HT1080 (cell line): ENCODE measurements around the gene AMZ2. TPM values are rescaled to one million over a fixed set of nuclear protein-coding genes. Genes with fewer than 3 reads are reported as not detected.
A peak's percentile ranks its signal among the peaks of the same experiment; 100 is the strongest.
"Not testable (repeated sequence)": the region's sequence is repeated elsewhere in the genome, so short reads cannot be mapped to it uniquely, and the experiment has no call there.

Source experiments
- DNase-seq: peaks from one replicate; pipeline ENCODE4 v3.0.0-alpha.2; 2015; ENCODE audit warnings: low read depth
- total RNA-seq: library from RNA; depleted of rRNA; stranded (reverse); fragments of >200 nt; shearing (Covaris generic); gene quantifications from 2 replicates; pipeline ENCODE4 v1.2.3, GENCODE V29; 2014

The AMZ2 gene
- total RNA-seq, 1 experiment from 2014 or later: 62.4 TPM

DNA sequence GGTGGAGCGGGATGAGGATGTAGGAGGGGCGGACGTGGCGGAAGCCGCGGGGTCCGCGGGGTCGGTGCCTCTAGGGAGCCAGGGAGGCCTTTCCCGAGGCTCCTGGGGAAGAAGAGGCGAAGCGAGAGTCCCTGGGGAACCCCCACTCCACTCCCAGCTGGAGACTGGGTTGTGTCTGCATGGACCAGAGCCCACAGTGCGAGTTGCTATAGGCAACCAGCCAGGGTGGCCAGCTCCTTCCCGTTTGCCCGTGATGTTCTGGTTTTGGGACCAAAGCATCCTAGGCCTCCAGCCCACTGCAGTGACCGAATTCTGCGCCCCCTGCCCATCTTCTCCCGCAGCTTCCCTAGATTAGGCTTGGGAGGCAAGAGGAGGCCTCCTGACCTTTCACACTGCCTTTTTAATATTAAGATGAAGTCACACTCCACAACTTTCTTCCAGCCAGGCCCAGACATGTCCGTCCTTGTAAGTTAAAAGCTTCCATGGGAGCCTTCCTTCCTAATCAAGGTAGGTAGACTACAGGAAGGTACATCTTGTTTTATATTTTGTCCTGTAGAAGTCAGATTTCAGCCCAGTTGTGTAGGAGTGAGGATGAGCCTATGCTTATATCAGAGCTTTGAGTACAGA lies 469 bp downstream of the AMZ2 start:
- no peak for DNase-seq

DNA sequence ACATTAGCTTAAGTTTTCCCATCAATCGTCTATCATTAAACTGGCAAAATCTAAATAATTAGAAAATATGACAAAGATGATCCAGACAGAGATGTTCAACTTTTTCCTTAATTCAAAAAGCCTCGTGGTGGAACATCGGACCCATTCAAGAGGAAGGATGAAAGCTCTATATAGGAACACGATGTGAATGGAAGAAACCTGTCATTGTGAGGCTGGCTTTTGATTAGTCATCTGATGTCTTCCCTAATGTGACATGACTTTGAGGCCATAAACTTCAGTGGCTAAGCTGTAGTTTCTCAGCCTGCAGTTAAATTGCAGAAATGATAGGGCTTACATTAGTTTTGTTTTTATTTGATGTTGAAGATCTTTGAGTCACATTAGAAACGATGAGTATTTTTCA lies 1.0 kb downstream of the AMZ2 start:
- no peak for DNase-seq

GRCh38 chr17:68249354-68249765 lies 1.5 kb downstream of the AMZ2 start:
- DNase-seq: peak; percentile 47

DNA sequence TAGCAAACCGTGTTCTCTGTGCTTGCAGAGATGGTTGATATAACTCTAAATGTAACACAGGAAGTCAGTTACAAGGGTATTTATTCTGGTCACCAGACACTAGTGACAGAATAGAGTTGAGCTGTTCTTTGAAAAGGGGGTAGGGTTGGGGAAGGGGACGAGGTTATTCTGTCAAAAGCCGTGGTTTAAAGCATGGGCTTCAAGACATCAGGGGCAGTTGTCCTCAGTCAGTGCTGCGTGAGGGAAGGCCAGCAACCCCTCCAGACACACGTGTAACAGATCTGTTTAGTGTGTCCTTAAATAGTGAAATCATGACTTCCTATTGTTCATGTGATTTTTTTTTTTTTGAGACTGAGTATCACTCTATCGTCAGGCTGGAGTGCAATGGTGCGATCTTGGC lies 5.6 kb downstream of the AMZ2 start:
- DNase-seq: not testable (repeated sequence)

GRCh38 chr17:68255151-68255550 lies 7.3 kb downstream of the AMZ2 start:
- no peak for DNase-seq

GRCh38 chr17:68255731-68256538 lies 8.1 kb downstream of the AMZ2 start:
- DNase-seq: no peak

DNA sequence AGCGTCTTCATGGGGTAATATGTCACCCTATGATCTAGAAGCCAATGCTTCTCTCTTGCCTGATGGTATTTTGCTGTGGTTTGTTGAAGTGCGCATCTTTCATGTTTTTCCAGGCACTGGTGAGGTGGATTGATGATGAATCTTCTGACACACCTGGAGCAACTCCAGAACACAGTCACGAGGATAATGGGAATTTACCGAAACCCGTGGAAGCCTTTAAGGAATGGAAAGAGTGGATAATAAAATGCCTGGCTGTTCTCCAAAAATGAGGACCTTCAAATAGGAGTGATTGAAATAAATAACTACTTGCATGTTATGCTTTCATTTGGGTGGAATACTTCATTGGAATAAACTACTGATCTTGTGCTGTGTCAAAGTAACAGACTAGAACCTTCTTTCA lies 8.9 kb downstream of the AMZ2 start:
- not testable (repeated sequence) for DNase-seq

- no peak for DNase-seq
Observed at GRCh38 chr17:68257934-68258333, 10.1 kb downstream of the AMZ2 start.

DNA sequence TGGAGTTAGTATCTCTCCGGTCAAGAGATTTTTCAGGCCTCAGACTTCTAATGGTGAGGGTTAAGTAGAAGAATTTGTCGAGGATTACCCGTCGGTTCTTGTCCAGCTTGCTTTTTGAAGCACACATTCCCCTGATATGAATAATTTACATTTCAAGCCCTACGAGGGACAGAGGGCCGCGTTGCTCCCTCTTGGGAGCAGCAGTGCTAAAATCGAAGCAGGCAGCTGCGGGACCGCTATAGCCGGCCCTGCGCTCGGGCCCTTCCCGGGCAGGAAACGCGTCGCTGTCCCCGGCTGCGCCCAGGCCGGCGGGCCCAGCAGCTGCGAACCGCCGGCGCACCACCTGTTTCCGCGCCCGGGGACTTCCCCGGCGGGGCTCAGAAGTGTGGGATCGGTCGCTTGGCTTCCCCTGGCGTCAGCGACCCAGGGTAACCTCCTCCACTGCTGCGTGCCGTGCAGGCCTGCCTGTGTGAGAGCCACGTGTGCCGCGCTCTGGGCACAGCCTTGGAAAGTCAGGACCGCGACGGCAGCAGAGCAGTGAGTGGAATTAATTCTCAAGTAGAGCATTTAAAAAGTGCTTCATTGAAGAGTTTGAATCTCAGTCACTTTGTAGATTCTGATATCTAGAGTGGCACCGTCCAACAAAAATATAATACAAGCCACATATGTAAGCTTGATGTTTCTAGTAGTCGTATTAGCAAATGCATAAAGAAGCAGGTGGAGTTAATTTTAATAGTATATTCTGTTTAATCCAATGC lies 11.2 kb downstream of the AMZ2 start:
- not testable (repeated sequence) for DNase-seq

DNA sequence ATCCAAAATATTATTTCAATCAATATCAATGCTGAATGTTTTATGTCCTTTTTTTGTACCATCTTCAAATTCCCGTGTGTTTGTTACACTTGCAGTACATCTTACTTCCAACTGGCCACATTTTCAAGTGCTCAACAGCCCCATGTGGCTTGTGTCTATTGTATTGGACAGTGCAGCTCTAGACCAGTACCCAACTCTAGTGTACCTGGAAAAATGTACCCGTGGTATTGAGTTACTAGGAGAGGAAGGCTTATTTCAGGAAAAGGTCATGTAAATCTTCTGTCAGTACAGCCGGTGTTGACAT lies 11.8 kb downstream of the AMZ2 start:
- not testable (repeated sequence) for DNase-seq

DNA sequence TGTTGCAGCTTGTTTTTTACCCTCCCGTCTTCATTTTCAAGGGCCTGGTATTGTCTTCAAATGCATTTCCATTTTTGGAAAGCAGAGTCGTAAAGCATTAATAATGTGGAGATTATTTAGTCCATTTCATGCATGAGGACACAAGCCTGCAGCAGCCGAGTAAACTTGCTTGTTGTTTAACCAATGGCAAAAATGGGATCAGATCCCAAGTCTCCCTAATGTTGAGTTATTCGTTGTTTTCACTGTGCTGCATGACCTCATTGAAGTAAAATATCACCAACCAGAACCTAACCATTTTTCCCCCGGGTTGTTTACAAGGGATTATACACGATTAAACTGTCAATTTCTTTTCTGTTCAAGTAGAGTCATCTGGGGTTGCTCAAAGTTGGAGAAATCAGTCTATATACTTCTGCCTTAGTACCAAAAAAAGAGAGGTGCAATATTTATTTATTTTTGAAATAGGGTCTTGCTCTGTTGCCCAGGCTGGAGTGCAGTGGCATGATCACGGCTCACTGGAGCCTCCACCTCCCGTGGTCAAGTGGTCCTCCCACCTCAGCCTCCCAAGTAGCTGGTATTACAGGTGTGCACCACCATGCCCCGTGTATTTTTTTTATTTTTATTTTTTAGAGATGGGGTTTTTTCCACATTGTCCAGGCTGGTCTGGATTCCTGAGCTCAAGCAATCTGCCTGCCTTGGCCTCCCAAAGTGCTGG lies 12.4 kb downstream of the AMZ2 start:
- DNase-seq: no peak

GRCh38 chr17:68262467-68262866 lies 14.6 kb downstream of the AMZ2 start:
- not testable (repeated sequence) for DNase-seq

- DNase-seq: peak; percentile 46
Observed at GRCh38 chr17:68263101-68263681, 15.3 kb downstream of the AMZ2 start.

DNA sequence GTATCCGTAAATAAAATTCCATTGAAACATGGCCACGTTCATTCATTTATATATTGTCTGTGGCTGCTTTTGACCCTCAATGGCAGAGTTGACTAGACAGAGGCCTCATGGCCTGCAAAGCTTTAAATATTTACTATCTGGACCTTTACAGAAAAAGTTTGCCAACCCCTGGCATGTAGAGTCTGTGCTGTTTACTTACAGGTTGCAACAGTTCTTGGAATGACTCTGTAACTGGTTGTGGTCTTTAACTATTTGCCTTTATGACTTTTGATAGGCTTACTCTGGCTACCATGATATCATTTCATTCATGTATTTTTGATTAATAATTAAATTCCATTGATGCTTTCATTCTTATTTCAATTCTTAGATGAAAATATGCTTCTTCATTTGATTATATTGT lies 18.0 kb downstream of the AMZ2 start:
- not testable (repeated sequence) for DNase-seq

DNA sequence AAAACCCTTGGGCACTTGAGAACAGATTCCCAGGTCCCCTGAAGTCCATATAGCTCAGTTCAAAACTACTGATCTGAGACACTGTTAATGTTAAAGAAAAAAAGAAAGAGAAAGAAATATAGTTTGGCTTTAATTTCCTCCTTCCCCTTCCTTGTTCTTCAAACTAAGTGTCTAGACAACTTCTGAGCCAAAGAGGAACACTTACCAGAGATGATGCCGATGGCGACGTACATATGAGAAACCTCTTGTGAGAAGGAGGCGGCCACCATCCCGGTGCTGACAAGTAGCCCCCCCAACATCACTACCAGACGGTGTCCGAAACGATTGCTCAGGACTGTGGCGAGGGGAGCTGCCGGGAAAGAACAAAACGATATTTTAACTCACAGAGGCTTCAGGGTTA lies 25.9 kb downstream of the AMZ2 start:
- no peak for DNase-seq

DNA sequence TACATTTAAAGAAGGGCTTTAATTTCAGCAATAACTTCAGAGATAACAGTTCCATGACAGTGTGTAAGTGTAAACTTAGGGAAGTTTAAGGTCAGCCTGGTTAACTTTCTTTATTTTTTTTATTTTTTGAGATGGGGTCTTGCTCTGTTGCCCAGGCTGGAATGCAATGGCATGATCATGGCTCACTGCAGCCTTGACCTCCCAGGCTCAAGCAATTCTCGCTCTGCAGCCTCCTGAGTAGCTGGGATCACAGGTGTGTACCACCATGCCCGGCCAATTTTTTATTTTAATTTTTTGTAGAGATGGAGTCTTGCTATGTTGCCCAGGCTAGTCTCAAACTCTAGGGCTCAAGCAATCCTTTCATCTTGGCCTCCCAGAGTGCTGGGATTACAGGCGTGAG lies 28.5 kb downstream of the AMZ2 start:
- not testable (repeated sequence) for DNase-seq

DNA sequence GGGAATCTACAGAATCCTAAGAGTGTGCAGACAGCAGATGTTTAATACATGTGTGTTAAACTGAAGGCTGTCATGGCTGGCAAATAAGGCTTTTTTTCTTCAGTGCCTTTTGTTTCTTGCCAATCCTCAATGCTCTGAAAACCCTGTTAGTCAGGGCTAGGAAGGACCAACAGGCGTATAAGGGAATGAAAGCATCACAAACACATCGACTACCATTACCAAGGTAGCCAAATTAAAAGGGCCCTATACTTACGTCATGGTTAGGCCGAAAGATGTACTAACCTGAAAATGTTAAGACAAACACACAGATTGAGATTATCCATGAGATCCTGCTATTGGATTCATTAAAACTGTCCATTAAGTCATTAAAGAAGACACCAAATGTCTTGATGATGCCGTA lies 30.0 kb downstream of the AMZ2 start:
- DNase-seq: no peak

DNA sequence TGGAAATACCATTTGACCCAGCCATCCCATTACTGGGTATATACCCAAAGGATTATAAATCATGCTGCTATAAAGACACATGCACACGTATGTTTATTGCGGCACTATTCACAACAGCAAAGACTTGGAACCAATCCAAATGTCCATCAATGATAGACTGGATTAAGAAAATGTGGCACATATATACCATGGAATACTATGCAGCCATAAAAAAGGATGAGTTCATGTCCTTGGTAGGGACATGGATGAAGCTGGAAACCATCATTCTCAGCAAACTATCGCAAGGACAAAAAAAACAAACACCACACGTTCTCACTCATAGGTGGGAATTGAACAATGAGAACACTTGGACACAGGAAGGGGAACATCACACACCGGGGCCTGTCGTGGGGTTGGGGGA lies 34.1 kb downstream of the AMZ2 start:
- not testable (repeated sequence) for DNase-seq

DNA sequence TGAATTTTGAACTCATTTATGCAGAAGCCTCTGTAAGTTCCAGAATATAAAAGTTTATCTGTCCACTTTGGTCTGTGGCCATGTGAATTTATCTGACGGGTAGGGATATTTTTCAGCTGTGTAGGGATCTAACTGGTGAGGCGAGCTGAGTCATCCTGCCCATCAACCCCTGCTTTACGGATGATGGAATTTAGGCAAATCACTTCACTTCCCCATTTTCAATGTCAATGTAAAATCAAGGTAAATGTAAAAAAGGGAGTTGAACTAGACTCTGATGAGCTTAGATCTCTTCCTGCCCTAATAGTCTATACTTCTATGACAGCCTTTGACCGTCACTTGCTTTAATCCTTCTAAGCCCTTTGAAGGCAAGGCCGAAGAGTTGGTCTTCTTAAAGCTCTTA lies 40.5 kb downstream of the AMZ2 start:
- DNase-seq: no peak

DNA sequence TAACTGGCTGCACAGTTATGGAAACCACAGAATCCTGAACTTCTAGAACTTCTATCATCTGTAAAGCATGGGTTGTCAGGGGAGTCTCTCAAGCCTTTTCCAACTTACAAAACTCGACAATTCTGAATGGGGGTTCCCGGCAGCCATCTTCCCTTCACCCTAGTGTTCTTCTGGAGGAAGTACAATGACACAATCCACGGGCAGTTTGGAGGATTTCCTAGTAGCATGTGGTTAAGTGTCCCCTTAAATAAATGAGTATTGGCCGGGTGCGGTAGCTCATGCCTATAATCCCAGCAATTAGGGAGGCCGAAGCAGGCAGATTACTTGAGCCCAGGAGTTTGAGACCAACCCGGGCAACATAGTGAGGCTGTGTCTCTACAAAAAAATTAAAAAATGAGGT lies 41.0 kb downstream of the AMZ2 start:
- no peak for DNase-seq

- no peak for DNase-seq
Observed at GRCh38 chr17:68289473-68289872, 41.6 kb downstream of the AMZ2 start.

GRCh38 chr17:68289936-68290267 lies 42.1 kb downstream of the AMZ2 start:
- DNase-seq: no peak
